ENCODE data around the gene STKLD1.

GRCh38 chr9:133452562-133452961 lies 76.4 kb downstream of the STKLD1 start:
- TF ChIP-seq ZFP37 (tag by site-specific recombination; IDR thresholded peaks at IDR 0.05) (no peak), SP2 (tag by site-specific recombination; IDR thresholded peaks at IDR 0.05) (no peak), SALL2 (tag by site-specific recombination; IDR thresholded peaks at IDR 0.05; ENCODE audit: borderline replicate concordance) (no peak), ZBTB48 (tag by site-specific recombination; IDR thresholded peaks at IDR 0.05) (no peak), CTCF (tag by site-specific recombination; IDR thresholded peaks at IDR 0.05) (no peak), ZNF350 (tag by site-specific recombination; IDR thresholded peaks at IDR 0.05) (no peak), ELK4 (IDR thresholded peaks at IDR 0.05; ENCODE audit: borderline replicate concordance, low read depth, low read length) (no peak), ATF2 (tag by site-specific recombination; IDR thresholded peaks at IDR 0.05; ENCODE audit: low read depth) (no peak), HOXA7 (CRISPR knock-in tag; IDR thresholded peaks at IDR 0.05; ENCODE audit: borderline replicate concordance) (no peak), KLF8 (tag by site-specific recombination; IDR thresholded peaks at IDR 0.05) (no peak), ZNF549 (tag by site-specific recombination; IDR thresholded peaks at IDR 0.05) (no peak), GLIS1 (tag by site-specific recombination; IDR thresholded peaks at IDR 0.05) (no peak), BCL6B (tag by site-specific recombination; IDR thresholded peaks at IDR 0.05) (no peak), SP3 (tag by site-specific recombination; IDR thresholded peaks at IDR 0.05) (no peak)
